HL-60 (cell line): ENCODE results near the gene SHISAL2A.

ENCODE experiments used
- DNase-seq, 2 experiments: peaks; one replicate each; pipeline ENCODE4 v3.0.0-alpha.2; 2010 to 2020; ENCODE audit warnings: low read depth in 1 of 2, low spot score in 1 of 2
- H3K27ac ChIP-seq: fragments of 250-450 bp; sonication (Bioruptor Pico); replicated peaks from 2 replicates; pipeline ENCODE4 v1.5.1; 2020; ENCODE audit warnings: mild to moderate bottlenecking, moderate library complexity
- H3K27me3 ChIP-seq: fragments of 250-450 bp; sonication (Bioruptor Pico); 2 replicates; pipeline ENCODE4 v1.5.1; 2021; ENCODE audit warnings: mild to moderate bottlenecking, moderate library complexity; ENCODE audit not compliant: insufficient read depth, poor library complexity, severe bottlenecking
- H3K4me3 ChIP-seq: replicated peaks from 2 replicates; pipeline ENCODE4 v1.5.1; 2011; ENCODE audit warnings: mild to moderate bottlenecking, control low read depth, low read length; ENCODE audit not compliant: insufficient read depth
- GABPA ChIP-seq: IDR thresholded peaks from 2 replicates; pipeline ENCODE4 v1.6.1; 2012; ENCODE audit warnings: low read depth
- POLR2AphosphoS5 ChIP-seq: IDR thresholded peaks from 2 replicates; pipeline ENCODE4 v1.6.1; 2012; ENCODE audit warnings: low read depth
- REST ChIP-seq: IDR thresholded peaks from 2 replicates; pipeline ENCODE4 v1.6.1; 2012; ENCODE audit warnings: low read depth; ENCODE audit not compliant: insufficient replicate concordance
- SPI1 ChIP-seq: IDR thresholded peaks from 2 replicates; pipeline ENCODE4 v1.6.1; 2012; ENCODE audit warnings: low read depth, mild to moderate bottlenecking, borderline replicate concordance
- TF ChIP-seq, protein P1 (sequence below): IDR thresholded peaks from one replicate; pipeline ENCODE4 v1.5.1; 2011; ENCODE audit warnings: low read length, control low read depth, inconsistent platforms; ENCODE audit not compliant: insufficient read depth

The SHISAL2A gene

GRCh38 chr1:52676249-52676903, 43.4 kb downstream of the SHISAL2A start:
- Histone ChIP-seq H3K4me3 (no peak overlapping the region), H3K27me3 (no peaks in the 10 kb centered on the region), H3K27ac (no peak overlapping the region)
- DNase-seq: no peak
- TF ChIP-seq SPI1 (no peak), REST (no peak), POLR2AphosphoS5 (no peak), GABPA (no peak)
- TF ChIP-seq, protein P1, sequence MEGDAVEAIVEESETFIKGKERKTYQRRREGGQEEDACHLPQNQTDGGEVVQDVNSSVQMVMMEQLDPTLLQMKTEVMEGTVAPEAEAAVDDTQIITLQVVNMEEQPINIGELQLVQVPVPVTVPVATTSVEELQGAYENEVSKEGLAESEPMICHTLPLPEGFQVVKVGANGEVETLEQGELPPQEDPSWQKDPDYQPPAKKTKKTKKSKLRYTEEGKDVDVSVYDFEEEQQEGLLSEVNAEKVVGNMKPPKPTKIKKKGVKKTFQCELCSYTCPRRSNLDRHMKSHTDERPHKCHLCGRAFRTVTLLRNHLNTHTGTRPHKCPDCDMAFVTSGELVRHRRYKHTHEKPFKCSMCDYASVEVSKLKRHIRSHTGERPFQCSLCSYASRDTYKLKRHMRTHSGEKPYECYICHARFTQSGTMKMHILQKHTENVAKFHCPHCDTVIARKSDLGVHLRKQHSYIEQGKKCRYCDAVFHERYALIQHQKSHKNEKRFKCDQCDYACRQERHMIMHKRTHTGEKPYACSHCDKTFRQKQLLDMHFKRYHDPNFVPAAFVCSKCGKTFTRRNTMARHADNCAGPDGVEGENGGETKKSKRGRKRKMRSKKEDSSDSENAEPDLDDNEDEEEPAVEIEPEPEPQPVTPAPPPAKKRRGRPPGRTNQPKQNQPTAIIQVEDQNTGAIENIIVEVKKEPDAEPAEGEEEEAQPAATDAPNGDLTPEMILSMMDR: no peak

- H3K27me3 ChIP-seq: no peaks in the 10 kb centered on the region
- no peak overlapping the region for H3K4me3 ChIP-seq
- no peak overlapping the region for H3K27ac ChIP-seq
- no peak for TF ChIP-seq GABPA
- TF ChIP-seq REST: no peak
- TF ChIP-seq POLR2AphosphoS5: no peak
- TF ChIP-seq SPI1: no peak
- TF ChIP-seq, protein P1: no peak
- peak; percentile 19 to 59 for DNase-seq
Measured at GRCh38 chr1:52677076-52677806, 44.3 kb downstream of the SHISAL2A start.

DNA sequence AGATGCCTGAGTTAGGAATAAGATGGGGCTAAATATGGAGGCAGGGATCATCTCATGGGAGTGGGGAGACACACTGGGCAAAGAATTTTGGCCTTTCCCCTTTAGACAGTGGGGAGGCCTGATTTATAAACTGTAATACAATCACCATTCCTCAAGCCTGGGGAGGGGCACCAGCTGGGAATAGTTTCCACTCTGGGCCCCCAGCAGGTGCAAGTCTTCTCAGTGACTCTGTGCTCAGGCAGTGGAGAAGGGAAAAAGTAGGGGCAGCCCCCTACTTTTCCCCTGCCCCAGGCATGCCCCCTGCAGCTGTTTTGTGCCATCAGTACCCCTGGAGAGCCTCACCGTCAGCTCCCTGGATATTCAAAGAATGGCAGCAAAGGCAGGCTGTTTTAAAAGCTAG, 46.1 kb downstream of the SHISAL2A start:
- Histone ChIP-seq H3K4me3 (no peak overlapping the region), H3K27ac (no peak overlapping the region), H3K27me3 (no peaks in the 10 kb centered on the region)
- DNase-seq: no peak
- no peak for TF ChIP-seq SPI1
- TF ChIP-seq, protein P1: no peak
- no peak for TF ChIP-seq REST
- TF ChIP-seq GABPA: no peak
- TF ChIP-seq POLR2AphosphoS5: no peak
